ENCODE data around the gene IKZF3. TPM values are rescaled to one million over a fixed set of nuclear protein-coding genes. Genes with fewer than 3 reads are reported as not detected.

Gene IKZF3

DNA sequence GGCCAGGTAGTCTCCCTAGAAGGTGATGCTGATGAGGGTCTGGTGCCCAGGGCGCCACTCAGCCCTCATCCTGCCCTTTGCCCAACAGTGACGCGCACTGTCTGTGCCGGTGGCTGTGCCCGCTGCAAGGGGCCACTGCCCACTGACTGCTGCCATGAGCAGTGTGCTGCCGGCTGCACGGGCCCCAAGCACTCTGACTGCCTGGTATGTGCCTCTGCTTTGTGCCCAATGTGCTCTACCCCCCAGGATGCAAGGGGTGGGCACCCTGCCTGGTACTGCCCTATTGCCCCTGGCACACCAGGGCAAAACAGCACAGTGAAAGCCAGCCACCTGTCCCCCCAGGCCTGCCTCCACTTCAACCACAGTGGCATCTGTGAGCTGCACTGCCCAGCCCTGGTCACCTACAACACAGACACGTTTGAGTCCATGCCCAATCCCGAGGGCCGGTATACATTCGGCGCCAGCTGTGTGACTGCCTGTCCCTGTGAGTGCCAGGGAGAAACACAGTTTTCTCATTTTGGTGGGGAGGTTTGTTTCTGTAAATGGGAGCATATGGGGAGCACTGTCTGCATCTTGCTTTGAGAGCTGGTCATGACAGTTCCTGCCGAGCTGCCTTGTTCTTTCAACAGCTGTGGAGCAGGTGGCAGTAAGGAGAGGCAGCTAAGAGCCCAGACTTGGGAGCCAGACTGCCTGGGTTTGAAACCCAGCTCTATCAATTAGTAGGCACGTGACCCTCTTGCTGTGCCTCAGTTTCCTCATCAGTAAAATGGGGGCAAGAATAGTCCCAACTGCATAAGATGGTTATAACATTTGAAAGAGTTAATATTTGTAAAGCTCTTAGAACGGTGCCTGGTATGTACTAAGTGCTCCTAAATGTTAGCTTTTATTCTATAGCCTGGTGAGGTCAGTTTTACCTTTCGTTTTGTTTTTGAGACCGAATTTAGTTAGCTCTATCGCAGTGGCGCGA is 153.8 kb downstream of the IKZF3 start:
- H3K56ac ChIP-seq (ENCODE audit: low read length) = no peak overlapping the region
- H2BK120ac ChIP-seq (ENCODE audit: low read depth, low read length) = no peak overlapping the region
- H3K79me2 ChIP-seq (ENCODE audit: control insufficient read depth, insufficient read depth, low read length) = peaks cover 9% of the 10 kb centered on the region
- no peak overlapping the region for H2BK15ac ChIP-seq (replicated peaks; ENCODE audit: low read depth)
- peaks cover under 1% of the 10 kb centered on the region for H3K4me1 ChIP-seq (ENCODE audit: control insufficient read depth, low read depth, low read length)
- H4K8ac ChIP-seq (ENCODE audit: low read depth, low read length) = no peak overlapping the region
- no peaks in the 10 kb centered on the region for H3K27me3 ChIP-seq (ENCODE audit: insufficient read depth, low read length, poor library complexity)
- H3K9ac ChIP-seq (ENCODE audit: low read length) = no peak overlapping the region
- no peak overlapping the region for H3K4ac ChIP-seq (ENCODE audit: low read depth, low read length)
- H2AK5ac ChIP-seq (ENCODE audit: low read length) = no peak overlapping the region
- H4K5ac ChIP-seq (ENCODE audit: low read length) = no peak overlapping the region
- H3K79me1 ChIP-seq (ENCODE audit: low read length) = peaks cover 4% of the 10 kb centered on the region
- no peak for DNase-seq
- no peak overlapping the region for H3K4me3 ChIP-seq (ENCODE audit: low read length)
- H3K36me3 ChIP-seq (ENCODE audit: control insufficient read depth, insufficient read depth, low read length) = peaks cover 14% of the 10 kb centered on the region
- H3K18ac ChIP-seq (ENCODE audit: low read length) = no peak overlapping the region
- no CpG with 5 or more reads among the region's 20 CpGs for WGBS (ENCODE audit: extremely low coverage, insufficient coverage, low lambda C conversion rate)
- no peak overlapping the region for H3K4me2 ChIP-seq (ENCODE audit: low read length)
- no peak overlapping the region for H3K27ac ChIP-seq (ENCODE audit: low read depth, low read length)
- H3K23ac ChIP-seq (ENCODE audit: low read length) = no peak overlapping the region
- H2BK5ac ChIP-seq (ENCODE audit: low read length) = no peak overlapping the region

DNA sequence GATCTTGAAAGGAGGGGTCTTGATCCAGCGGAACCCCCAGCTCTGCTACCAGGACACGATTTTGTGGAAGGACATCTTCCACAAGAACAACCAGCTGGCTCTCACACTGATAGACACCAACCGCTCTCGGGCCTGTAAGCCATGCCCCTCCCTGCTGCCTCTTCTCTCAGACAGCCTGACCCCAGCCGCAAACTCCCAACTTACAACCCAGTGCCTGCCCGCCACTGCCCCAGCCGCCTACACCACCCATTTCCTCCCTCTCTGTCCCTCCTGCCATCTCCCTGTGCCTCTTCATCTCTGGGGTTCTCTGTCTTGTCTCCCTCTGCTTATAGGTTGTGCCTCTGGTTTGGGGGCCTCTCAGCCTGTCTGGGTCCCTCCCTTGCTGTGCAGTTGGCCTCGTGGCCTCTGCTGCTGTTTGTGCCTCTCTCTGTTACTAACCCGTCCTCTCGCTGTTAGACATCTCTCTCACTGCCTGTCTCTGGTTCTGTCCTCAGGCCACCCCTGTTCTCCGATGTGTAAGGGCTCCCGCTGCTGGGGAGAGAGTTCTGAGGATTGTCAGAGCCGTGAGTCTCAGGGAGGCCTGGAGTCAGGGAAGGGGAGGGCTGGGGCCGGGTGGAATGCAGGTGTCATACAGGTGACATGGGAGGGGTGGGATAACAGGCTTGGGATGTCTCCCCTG is 154.7 kb downstream of the IKZF3 start:
- Histone ChIP-seq H2BK15ac (replicated peaks; ENCODE audit: low read depth) (no peak overlapping the region), H3K23ac (ENCODE audit: low read length) (no peak overlapping the region), H3K4me2 (ENCODE audit: low read length) (no peak overlapping the region), H3K4me3 (ENCODE audit: low read length) (no peak overlapping the region), H3K18ac (ENCODE audit: low read length) (no peak overlapping the region), H3K36me3 (ENCODE audit: control insufficient read depth, insufficient read depth, low read length) (peaks cover 14% of the 10 kb centered on the region), H3K56ac (ENCODE audit: low read length) (no peak overlapping the region), H3K27me3 (ENCODE audit: insufficient read depth, low read length, poor library complexity) (no peaks in the 10 kb centered on the region), H4K8ac (ENCODE audit: low read depth, low read length) (no peak overlapping the region), H4K5ac (ENCODE audit: low read length) (no peak overlapping the region), H3K79me2 (ENCODE audit: control insufficient read depth, insufficient read depth, low read length) (peaks cover 16% of the 10 kb centered on the region), H3K4ac (ENCODE audit: low read depth, low read length) (no peak overlapping the region), H3K9ac (ENCODE audit: low read length) (no peak overlapping the region), H3K79me1 (ENCODE audit: low read length) (peaks cover 7% of the 10 kb centered on the region), H2BK5ac (ENCODE audit: low read length) (no peak overlapping the region), H3K4me1 (ENCODE audit: control insufficient read depth, low read depth, low read length) (peaks cover 7% of the 10 kb centered on the region), H2BK120ac (ENCODE audit: low read depth, low read length) (no peak overlapping the region), H2AK5ac (ENCODE audit: low read length) (no peak overlapping the region), H3K27ac (ENCODE audit: low read depth, low read length) (no peak overlapping the region)
- no peak for DNase-seq
- WGBS (ENCODE audit: extremely low coverage, insufficient coverage, low lambda C conversion rate) = no CpG with 5 or more reads among the region's 14 CpGs

Small RNA genes within 50 kb of the gene (small RNA-seq; reads per million reads assigned to genes)
- gene AC090844.1 (ENCODE audit: insufficient read depth) = not detected
- 1.3 reads per million for gene MIR4728 (ENCODE audit: insufficient read depth)

All from mesendoderm (in vitro differentiated cells).